Measurements from ENCODE around the gene DDX11. TPM values are rescaled to one million over a fixed set of nuclear protein-coding genes. Genes with fewer than 3 reads are reported as not detected.
"Not testable (repeated sequence)": the region's sequence is repeated elsewhere in the genome, so short reads cannot be mapped to it uniquely, and the experiment has no call there.

Gene DDX11
- total RNA-seq, 1 experiment from 2014 or later = 134 TPM

- H3K36me3 Mint-ChIP-seq (ENCODE audit: insufficient read depth, unreplicated experiment) = peaks cover 21% of the 10 kb centered on the region
- H3K27me3 Mint-ChIP-seq (ENCODE audit: unreplicated experiment); H3K9me3 Mint-ChIP-seq (ENCODE audit: low read depth, unreplicated experiment); DNase-seq; H3K4me1 Mint-ChIP-seq (ENCODE audit: low read depth, unreplicated experiment); CTCF ChIA-PET; BruUV-seq (replicated peaks); H3K4me3 Mint-ChIP-seq (ENCODE audit: low read depth, unreplicated experiment); H3K27ac Mint-ChIP-seq (ENCODE audit: unreplicated experiment); intact Hi-C loops (cut with micrococcal nuclease; ENCODE audit: unreplicated experiment): not testable (repeated sequence)
Observed at GRCh38 chr12:31098771-31099170, 25.1 kb downstream of the DDX11 start.

GRCh38 chr12:31099434-31099833 is 25.8 kb downstream of the DDX11 start:
- H3K27me3 Mint-ChIP-seq (ENCODE audit: unreplicated experiment); DNase-seq; intact Hi-C loops (cut with micrococcal nuclease; ENCODE audit: unreplicated experiment); BruUV-seq (replicated peaks); H3K27ac Mint-ChIP-seq (ENCODE audit: unreplicated experiment); H3K9me3 Mint-ChIP-seq (ENCODE audit: low read depth, unreplicated experiment); CTCF ChIA-PET; H3K4me3 Mint-ChIP-seq (ENCODE audit: low read depth, unreplicated experiment): not testable (repeated sequence)
- H3K4me1 Mint-ChIP-seq (ENCODE audit: low read depth, unreplicated experiment) = peaks cover 12% of the 10 kb centered on the region
- peaks cover 28% of the 10 kb centered on the region for H3K36me3 Mint-ChIP-seq (ENCODE audit: insufficient read depth, unreplicated experiment)

DNA sequence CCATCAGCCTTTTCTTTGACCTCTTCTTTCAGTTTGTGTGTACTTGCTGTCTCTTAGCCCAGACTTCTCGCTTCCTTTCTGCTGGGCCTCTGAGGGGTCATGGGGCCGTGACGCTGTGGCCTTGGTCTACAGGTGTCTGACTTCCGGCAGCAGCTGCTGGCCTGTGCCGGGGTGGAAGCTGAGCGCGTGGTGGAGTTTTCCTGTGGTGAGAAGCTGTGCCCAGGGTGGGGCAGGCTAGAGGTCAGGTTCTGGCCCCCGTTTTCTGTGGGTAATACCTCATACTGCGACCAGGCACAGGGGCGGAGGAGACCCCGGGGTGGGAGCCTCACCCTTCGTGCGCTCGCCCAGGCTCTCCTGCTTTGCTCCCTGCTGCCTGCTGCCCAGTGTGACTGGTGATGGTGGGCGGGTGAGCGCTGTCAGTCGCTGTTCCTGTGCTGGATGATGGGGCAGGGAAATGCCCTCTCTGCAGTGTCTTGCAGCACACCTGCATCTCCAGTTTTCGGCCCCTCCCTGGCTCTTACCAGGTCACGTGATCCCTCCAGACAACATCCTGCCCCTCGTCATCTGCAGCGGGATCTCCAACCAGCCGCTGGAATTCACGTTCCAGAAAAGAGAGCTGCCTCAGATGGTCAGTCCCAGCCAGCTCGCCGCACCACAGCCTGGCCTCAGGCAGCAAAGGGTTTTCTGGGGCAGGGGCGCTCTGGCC is 27.0 kb downstream of the DDX11 start:
- H3K27ac Mint-ChIP-seq (ENCODE audit: unreplicated experiment); H3K27me3 Mint-ChIP-seq (ENCODE audit: unreplicated experiment); intact Hi-C loops (cut with micrococcal nuclease; ENCODE audit: unreplicated experiment); BruUV-seq (replicated peaks); H3K9me3 Mint-ChIP-seq (ENCODE audit: low read depth, unreplicated experiment); CTCF ChIA-PET; DNase-seq; H3K4me3 Mint-ChIP-seq (ENCODE audit: low read depth, unreplicated experiment): not testable (repeated sequence)
- peaks cover 29% of the 10 kb centered on the region for H3K36me3 Mint-ChIP-seq (ENCODE audit: insufficient read depth, unreplicated experiment)
- peaks cover 14% of the 10 kb centered on the region for H3K4me1 Mint-ChIP-seq (ENCODE audit: low read depth, unreplicated experiment)

GRCh38 chr12:31102125-31102524 is 28.5 kb downstream of the DDX11 start:
- CTCF ChIA-PET; H3K27ac Mint-ChIP-seq (ENCODE audit: unreplicated experiment); BruUV-seq (replicated peaks); intact Hi-C loops (cut with micrococcal nuclease; ENCODE audit: unreplicated experiment); H3K9me3 Mint-ChIP-seq (ENCODE audit: low read depth, unreplicated experiment); H3K27me3 Mint-ChIP-seq (ENCODE audit: unreplicated experiment); DNase-seq; H3K4me3 Mint-ChIP-seq (ENCODE audit: low read depth, unreplicated experiment): not testable (repeated sequence)
- Mint-ChIP-seq H3K36me3 (ENCODE audit: insufficient read depth, unreplicated experiment) (peaks cover 19% of the 10 kb centered on the region), H3K4me1 (ENCODE audit: low read depth, unreplicated experiment) (peaks cover 14% of the 10 kb centered on the region)

DNA sequence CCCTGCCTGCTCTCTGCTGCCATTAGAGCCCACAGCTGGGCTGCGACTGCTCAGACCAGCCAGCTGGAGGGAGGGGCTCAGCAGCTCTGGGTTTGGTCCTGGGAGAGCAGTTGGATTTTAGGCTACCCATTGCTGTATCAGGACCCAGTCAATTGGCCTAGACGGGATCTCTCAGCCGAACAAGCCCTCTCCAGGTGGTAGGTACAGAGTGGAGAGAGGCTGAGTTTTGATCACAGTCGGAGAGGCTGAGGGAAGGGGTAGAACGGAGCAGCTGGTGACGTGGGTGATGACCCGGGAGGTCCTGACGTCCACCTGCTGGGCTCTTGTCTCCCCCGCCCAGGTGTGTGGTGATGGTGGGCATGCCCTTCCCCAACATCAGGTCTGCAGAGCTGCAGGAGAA is 28.9 kb downstream of the DDX11 start:
- CTCF ChIA-PET; H3K27me3 Mint-ChIP-seq (ENCODE audit: unreplicated experiment); H3K27ac Mint-ChIP-seq (ENCODE audit: unreplicated experiment); BruUV-seq (replicated peaks); intact Hi-C loops (cut with micrococcal nuclease; ENCODE audit: unreplicated experiment); H3K9me3 Mint-ChIP-seq (ENCODE audit: low read depth, unreplicated experiment); H3K4me3 Mint-ChIP-seq (ENCODE audit: low read depth, unreplicated experiment); DNase-seq: not testable (repeated sequence)
- H3K36me3 Mint-ChIP-seq (ENCODE audit: insufficient read depth, unreplicated experiment) = peaks cover 19% of the 10 kb centered on the region
- peaks cover 14% of the 10 kb centered on the region for H3K4me1 Mint-ChIP-seq (ENCODE audit: low read depth, unreplicated experiment)

DNA sequence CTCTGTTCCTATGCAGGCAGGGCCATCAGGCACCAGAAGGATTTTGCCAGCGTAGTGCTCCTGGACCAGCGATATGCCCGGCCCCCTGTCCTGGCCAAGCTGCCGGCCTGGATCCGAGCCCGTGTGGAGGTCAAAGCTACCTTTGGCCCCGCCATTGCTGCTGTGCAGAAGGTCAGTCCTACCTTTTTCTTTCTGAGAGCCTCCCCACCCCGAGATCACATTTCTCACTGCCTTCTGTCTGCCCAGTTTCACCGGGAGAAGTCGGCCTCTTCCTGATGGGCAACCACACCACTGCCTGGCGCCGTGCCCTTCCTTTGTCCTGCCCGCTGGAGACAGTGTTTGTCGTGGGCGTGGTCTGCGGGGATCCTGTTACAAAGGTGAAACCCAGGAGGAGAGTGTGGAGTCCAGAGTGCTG is 29.9 kb downstream of the DDX11 start:
- H3K27me3 Mint-ChIP-seq (ENCODE audit: unreplicated experiment); H3K9me3 Mint-ChIP-seq (ENCODE audit: low read depth, unreplicated experiment); BruUV-seq (replicated peaks); intact Hi-C loops (cut with micrococcal nuclease; ENCODE audit: unreplicated experiment); CTCF ChIA-PET: not testable (repeated sequence)
- H3K36me3 Mint-ChIP-seq (ENCODE audit: insufficient read depth, unreplicated experiment) = peaks cover 19% of the 10 kb centered on the region
- peak; percentile 89 for DNase-seq
- H3K27ac Mint-ChIP-seq (ENCODE audit: unreplicated experiment) = peak overlapping the region; percentile 65
- H3K4me3 Mint-ChIP-seq (ENCODE audit: low read depth, unreplicated experiment) = peak overlapping the region; percentile 45
- peaks cover 14% of the 10 kb centered on the region for H3K4me1 Mint-ChIP-seq (ENCODE audit: low read depth, unreplicated experiment)

GRCh38 chr12:31104220-31104619 is 30.6 kb downstream of the DDX11 start:
- CTCF ChIA-PET; H3K9me3 Mint-ChIP-seq (ENCODE audit: low read depth, unreplicated experiment); H3K27me3 Mint-ChIP-seq (ENCODE audit: unreplicated experiment); intact Hi-C loops (cut with micrococcal nuclease; ENCODE audit: unreplicated experiment): not testable (repeated sequence)
- H3K36me3 Mint-ChIP-seq (ENCODE audit: insufficient read depth, unreplicated experiment) = peaks cover 19% of the 10 kb centered on the region
- peak overlapping the region; percentile 65 for H3K27ac Mint-ChIP-seq (ENCODE audit: unreplicated experiment)
- peak overlapping the region; percentile 45 for H3K4me3 Mint-ChIP-seq (ENCODE audit: low read depth, unreplicated experiment)
- peaks cover 14% of the 10 kb centered on the region for H3K4me1 Mint-ChIP-seq (ENCODE audit: low read depth, unreplicated experiment)
- DNase-seq = peak; percentile 17
- BruUV-seq (replicated peaks) = TSS peak; percentile 51

- DNase-seq; H3K4me3 Mint-ChIP-seq (ENCODE audit: low read depth, unreplicated experiment); intact Hi-C loops (cut with micrococcal nuclease; ENCODE audit: unreplicated experiment); H3K27me3 Mint-ChIP-seq (ENCODE audit: unreplicated experiment); H3K9me3 Mint-ChIP-seq (ENCODE audit: low read depth, unreplicated experiment); BruUV-seq (replicated peaks); CTCF ChIA-PET; H3K27ac Mint-ChIP-seq (ENCODE audit: unreplicated experiment): not testable (repeated sequence)
- Mint-ChIP-seq H3K4me1 (ENCODE audit: low read depth, unreplicated experiment) (peaks cover 14% of the 10 kb centered on the region), H3K36me3 (ENCODE audit: insufficient read depth, unreplicated experiment) (peaks cover 19% of the 10 kb centered on the region)
Observed at GRCh38 chr12:31104773-31105172, 31.1 kb downstream of the DDX11 start.

Measured in Calu3 (cell line).